GM12878 (cell line): Measurements from ENCODE around the gene PDPK1. TPM values are rescaled to one million over a fixed set of nuclear protein-coding genes. Genes with fewer than 3 reads are reported as not detected.
A peak's percentile ranks its signal among the peaks of the same experiment; 100 is the strongest.

Source experiments
- ATAC-seq: fragments of 200-7000 bp; cut with Tn5 transposase; 3 replicates; pipeline ENCODE4 v1.9.1; 2020; ENCODE audit warnings: mild to moderate bottlenecking, moderate library complexity
- BruUV-seq: library from RNA; stranded (reverse); fragments of 400-500 nt; replicated peaks from 2 replicates; lab custom pipeline; 2021; lab: Mats Ljungman, UMichigan
- CTCF ChIA-PET: fragments of 300-600 bp; sonication (Branson Sonifier 250); formaldehyde crosslinking; extraction: SDS; loops from one replicate; lab custom pipeline; 2021; ENCODE audit warnings: inconsistent platforms; lab: Yijun Ruan, JAX
- POLR2A ChIA-PET: fragments of 350-600 bp; formaldehyde crosslinking; extraction: SDS; loops from one replicate; lab custom pipeline; 2021; ENCODE audit warnings: inconsistent platforms; lab: Charles Lee
- RAD21 ChIA-PET: fragments of 300-600 bp; sonication (Branson Sonifier 250); formaldehyde crosslinking; loops from one replicate; lab custom pipeline; 2023; ENCODE audit warnings: antibody characterized with exemption; ENCODE audit not compliant: unreplicated experiment; lab: Charles Lee
- SMC1A ChIA-PET: fragments of 300-600 bp; sonication (Branson Sonifier 250); formaldehyde crosslinking; loops from one replicate; lab custom pipeline; 2023; ENCODE audit not compliant: unreplicated experiment, uncharacterized antibody; lab: Charles Lee
- DNase-seq: peaks from one replicate; pipeline ENCODE4 v3.0.0-alpha.2; 2011; ENCODE audit warnings: low read depth, low spot score
- FAIRE-seq: peaks from 3 replicates; lab custom pipeline; 2011; peaks lifted over from hg19 to GRCh38; lab: Jason Lieb, UNC
- H2AFZ ChIP-seq: 2 replicates; pipeline ENCODE4 v1.6.0; 2011; ENCODE audit warnings: low read depth, low read length, control low read depth; ENCODE audit not compliant: control insufficient read depth
- H3K27ac ChIP-seq: 2 replicates; pipeline ENCODE4 v1.5.1; 2011; ENCODE audit warnings: control low read depth; ENCODE audit not compliant: control insufficient read depth, insufficient read depth
- H3K27me3 ChIP-seq, 2 experiments: replicated peaks in 1 of 2; 2 replicates each; pipeline versions ENCODE4 v1.6.0 to v1.6.1; 2011; ENCODE audit warnings: low read length in 1 of 2; ENCODE audit not compliant: control insufficient read depth in 2 of 2, insufficient read depth in 2 of 2
- H3K36me3 ChIP-seq, 2 experiments: 2 replicates each; pipeline ENCODE4 v1.5.1; 2011; ENCODE audit warnings: low read length in 1 of 2; ENCODE audit not compliant: control insufficient read depth in 2 of 2, insufficient read depth in 2 of 2
- H3K4me1 ChIP-seq: 2 replicates; pipeline ENCODE4 v1.6.1; 2011; ENCODE audit warnings: mild to moderate bottlenecking, low read length, moderate library complexity, mixed read lengths; ENCODE audit not compliant: control insufficient read depth, insufficient read depth
- H3K4me2 ChIP-seq: 2 replicates; pipeline ENCODE4 v1.6.0; 2011; ENCODE audit warnings: control low read depth; ENCODE audit not compliant: control insufficient read depth, insufficient read depth
- H3K4me3 ChIP-seq: fragments of 200-600 bp; sonication (generic); 2 replicates; pipeline ENCODE4 v1.5.1; 2016
- H3K79me2 ChIP-seq: 2 replicates; pipeline ENCODE4 v1.6.0; 2011; ENCODE audit warnings: low read length; ENCODE audit not compliant: control insufficient read depth, insufficient read depth
- H3K9ac ChIP-seq: 2 replicates; pipeline ENCODE4 v1.8.0; 2011; ENCODE audit warnings: low read length, control low read depth, mixed read lengths; ENCODE audit not compliant: control insufficient read depth, insufficient read depth
- H3K9me3 ChIP-seq: replicated peaks from 3 replicates; pipeline ENCODE4 v1.5.1; 2011; ENCODE audit warnings: mild to moderate bottlenecking, low read length; ENCODE audit not compliant: control insufficient read depth, insufficient read depth
- H4K20me1 ChIP-seq: 2 replicates; pipeline ENCODE4 v1.6.0; 2011; ENCODE audit not compliant: control insufficient read depth, insufficient read depth
- BRCA1 ChIP-seq: IDR thresholded peaks from 2 replicates; pipeline ENCODE4 v1.6.1; 2011; ENCODE audit warnings: low read depth, low read length, improper control_type of control experiment
- CHD1 ChIP-seq: IDR thresholded peaks from 2 replicates; pipeline ENCODE4 v1.6.1; 2012; ENCODE audit warnings: low read depth, low read length, improper control_type of control experiment
- EP300 ChIP-seq, 2 experiments: fragments of 150-350 bp in 1 of 2; IDR thresholded peaks; 2 replicates each; pipeline ENCODE4 v1.6.1; 2011 to 2012; ENCODE audit warnings: low read depth in 2 of 2, low read length in 2 of 2, borderline replicate concordance in 1 of 2, improper control_type of control experiment in 1 of 2, inconsistent platforms in 1 of 2; ENCODE audit not compliant: control insufficient read depth in 1 of 2
- KDM1A ChIP-seq: fragments of 200-600 bp; sonication (generic); IDR thresholded peaks from 2 replicates; pipeline ENCODE4 v1.6.1; 2016; ENCODE audit warnings: borderline replicate concordance
- POLR2AphosphoS5 ChIP-seq: IDR thresholded peaks from 2 replicates; pipeline ENCODE4 v1.6.1; 2011; ENCODE audit warnings: mild to moderate bottlenecking, low read length, inconsistent platforms
- SREBF1 ChIP-seq: IDR thresholded peaks from 2 replicates; pipeline ENCODE4 v1.6.1; 2012; ENCODE audit warnings: mild to moderate bottlenecking, low read length
- SREBF2 ChIP-seq: IDR thresholded peaks from 2 replicates; pipeline ENCODE4 v1.6.1; 2012; ENCODE audit warnings: mild to moderate bottlenecking, low read length
- YBX1 ChIP-seq: fragments of 450-650 bp; IDR thresholded peaks from 2 replicates; pipeline ENCODE4 v1.6.1; 2016; ENCODE audit warnings: antibody characterized with exemption
- WGBS: methylation state at CpG from one replicate; pipeline ENCODE4 v1.1.6; 2016; ENCODE audit warnings: low lambda C conversion rate; ENCODE audit not compliant: insufficient replicate concordance, insufficient coverage; ENCODE audit errors: missing lambda C conversion rate; 5-methylcytosine and 5-hydroxymethylcytosine counted together
- in situ Hi-C: fragments of 300-500 bp; cut with MboI; formaldehyde crosslinking; loops from 9 replicates; pipeline ENCODE4 v1.14.3; 2018; ENCODE audit warnings: mixed read lengths
- intact Hi-C: fragments of 100-400 bp; cut with micrococcal nuclease; formaldehyde crosslinking; loops from one replicate; pipeline ENCODE4 v1.14.2; 2022; ENCODE audit not compliant: unreplicated experiment
- polyA plus RNA-seq, 11 experiments: library from polyadenylated mRNA; depleted of rRNA in 4 of 11; unstranded in 6 of 11; stranded (reverse) in 5 of 11; fragments of >200 nt; fragmentation: Nextera tagmentation in 4 of 11; fragmentation: Illumina TruSeq in 1 of 11; extraction: Ambion mirVana in 4 of 11; extraction: Trizol in 1 of 11; gene quantifications; 1 replicate in 1 of 11; 2 replicates in 10 of 11; pipeline versions ENCODE4 v1.2.1 to v1.2.3, GENCODE V29; 2011 to 2016; ENCODE audit warnings: inconsistent platforms in 2 of 11, missing spikeins in 2 of 11, low read depth in 1 of 11
- total RNA-seq, 4 experiments: library from RNA; depleted of rRNA in 3 of 4; stranded (reverse); fragments of >200 nt in 3 of 4; fragmentation: Illumina TruSeq in 1 of 4; extraction: Trizol in 1 of 4; gene quantifications; 2 replicates each; pipeline versions ENCODE4 v1.2.1 to v1.2.3, GENCODE V29; 2013 to 2021
- TF ChIP-seq, protein P1 (sequence below): IDR thresholded peaks from 2 replicates; pipeline ENCODE4 v1.6.1; 2011; ENCODE audit warnings: borderline replicate concordance, low read depth, mild to moderate bottlenecking, moderate library complexity, mixed read lengths, low read length; ENCODE audit not compliant: insufficient read depth; ENCODE audit errors: extremely low read length
- TF ChIP-seq, protein P2 (sequence below): fragments of 450-650 bp; IDR thresholded peaks from 2 replicates; pipeline ENCODE4 v1.6.1; 2016; ENCODE audit warnings: mild to moderate bottlenecking

Gene PDPK1
- total and polyA plus RNA-seq, 10 of the 15 experiments (the other 5 are each of a cell fraction or from before 2014, with no cell fraction given), result 3.9 to 41.3 (median 25.5) TPM

DNA sequence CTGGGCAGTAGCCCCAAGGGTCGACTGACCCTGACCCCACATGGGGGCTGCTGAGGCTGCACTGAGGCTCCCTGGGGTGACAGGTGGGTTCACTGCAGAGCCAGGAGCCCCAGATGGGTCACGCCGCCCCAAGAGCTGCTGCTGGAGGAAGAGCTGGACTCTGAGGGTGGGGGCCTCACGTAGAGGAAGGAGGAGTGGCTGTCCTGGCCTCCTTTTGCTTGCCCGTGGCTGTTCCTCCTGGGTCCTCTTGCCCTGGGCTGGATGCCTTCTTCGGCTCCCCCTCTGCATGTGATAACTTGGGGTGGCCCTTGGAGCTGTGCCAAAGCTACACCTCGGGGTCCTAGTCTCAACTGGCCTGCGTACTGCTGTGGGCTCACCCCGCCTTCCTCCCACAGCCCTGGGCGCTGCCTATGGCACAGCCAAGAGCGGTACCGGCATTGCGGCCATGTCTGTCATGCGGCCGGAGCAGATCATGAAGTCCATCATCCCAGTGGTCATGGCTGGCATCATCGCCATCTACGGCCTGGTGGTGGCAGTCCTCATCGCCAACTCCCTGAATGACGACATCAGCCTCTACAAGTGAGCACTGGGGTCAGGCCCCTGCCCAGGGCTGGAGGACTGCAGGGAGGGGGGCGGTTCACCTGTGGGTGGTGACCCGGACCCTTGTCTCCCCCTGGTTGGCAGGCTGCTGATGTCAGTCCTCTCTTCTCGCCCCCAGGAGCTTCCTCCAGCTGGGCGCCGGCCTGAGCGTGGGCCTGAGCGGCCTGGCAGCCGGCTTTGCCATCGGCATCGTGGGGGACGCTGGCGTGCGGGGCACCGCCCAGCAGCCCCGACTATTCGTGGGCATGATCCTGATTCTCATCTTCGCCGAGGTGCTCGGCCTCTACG lies 18.8 kb upstream of the PDPK1 start:
- Histone ChIP-seq H3K9ac (no peak overlapping the region), H2AFZ (no peak overlapping the region), H3K36me3 (peaks cover 6 to 16% of the 10 kb centered on the region in 2 experiments; a peak in 3 of 4 replicates), H3K4me3 (no peak overlapping the region), H3K79me2 (peaks cover 61% of the 10 kb centered on the region), H3K9me3 (no peaks in the 10 kb centered on the region), H3K27me3 (no peaks in the 10 kb centered on the region), H3K4me2 (no peak overlapping the region), H3K4me1 (peaks cover 17% of the 10 kb centered on the region), H3K27ac (no peak overlapping the region), H4K20me1 (peaks cover 9% of the 10 kb centered on the region)
- ChIA-PET POLR2A (interaction anchor here (1.1 to 1.5 kb wide), 2 partner anchors 12 to 18 kb away, joined by 4 read pairs; partner anchors contain the start of genes CEMP1 and PDPK1), RAD21 (no interaction called here), SMC1A (no interaction called here), CTCF (interaction anchor here (0.8 kb wide), 1 partner anchor 18 kb away, joined by 4 read pairs; no protein-coding TSS in a partner anchor)
- intact Hi-C loops, result no loop called here
- FAIRE-seq, result no peak
- TF ChIP-seq YBX1, result no peak
- 0 out of 2 replicates have a peak, but pooled peaks have one; percentile 41 for TF ChIP-seq POLR2AphosphoS5
- TF ChIP-seq, protein P1, sequence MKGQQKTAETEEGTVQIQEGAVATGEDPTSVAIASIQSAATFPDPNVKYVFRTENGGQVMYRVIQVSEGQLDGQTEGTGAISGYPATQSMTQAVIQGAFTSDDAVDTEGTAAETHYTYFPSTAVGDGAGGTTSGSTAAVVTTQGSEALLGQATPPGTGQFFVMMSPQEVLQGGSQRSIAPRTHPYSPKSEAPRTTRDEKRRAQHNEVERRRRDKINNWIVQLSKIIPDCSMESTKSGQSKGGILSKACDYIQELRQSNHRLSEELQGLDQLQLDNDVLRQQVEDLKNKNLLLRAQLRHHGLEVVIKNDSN, result peak; percentile 1
- TF ChIP-seq, protein P2, sequence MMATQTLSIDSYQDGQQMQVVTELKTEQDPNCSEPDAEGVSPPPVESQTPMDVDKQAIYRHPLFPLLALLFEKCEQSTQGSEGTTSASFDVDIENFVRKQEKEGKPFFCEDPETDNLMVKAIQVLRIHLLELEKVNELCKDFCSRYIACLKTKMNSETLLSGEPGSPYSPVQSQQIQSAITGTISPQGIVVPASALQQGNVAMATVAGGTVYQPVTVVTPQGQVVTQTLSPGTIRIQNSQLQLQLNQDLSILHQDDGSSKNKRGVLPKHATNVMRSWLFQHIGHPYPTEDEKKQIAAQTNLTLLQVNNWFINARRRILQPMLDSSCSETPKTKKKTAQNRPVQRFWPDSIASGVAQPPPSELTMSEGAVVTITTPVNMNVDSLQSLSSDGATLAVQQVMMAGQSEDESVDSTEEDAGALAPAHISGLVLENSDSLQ, result no peak
- no peak for TF ChIP-seq CHD1
- no peak for TF ChIP-seq BRCA1
- no peak for TF ChIP-seq SREBF2
- TF ChIP-seq EP300 (IDR thresholded peaks at IDR 0.05; ENCODE audit: borderline replicate concordance in 1 of 2, control insufficient read depth in 1 of 2, low read depth in 2 of 2, low read length in 2 of 2), result no peak
- TF ChIP-seq KDM1A, result no peak
- TF ChIP-seq SREBF1, result no peak
- WGBS, result 87% methylated on average over 39 of the region's 39 CpGs
- no peak for DNase-seq
- in situ Hi-C loops, result no loop called here
- ATAC-seq, result no peak
- no TSS peak for BruUV-seq
